Ishikawa (cell line): ENCODE results near the gene NOS1.

ENCODE experiments used
- EGR1 ChIP-seq: IDR thresholded peaks from 2 replicates; pipeline ENCODE4 v1.6.1; 2012
- EP300 ChIP-seq: IDR thresholded peaks from 2 replicates; pipeline ENCODE4 v1.6.1; 2012; ENCODE audit warnings: borderline replicate concordance
- FOXM1 ChIP-seq: IDR thresholded peaks from 2 replicates; pipeline ENCODE4 v1.6.1; 2012; ENCODE audit warnings: low read depth, borderline replicate concordance
- RAD21 ChIP-seq: IDR thresholded peaks from 2 replicates; pipeline ENCODE4 v1.6.1; 2012; ENCODE audit warnings: low read depth
- REST ChIP-seq: IDR thresholded peaks from 2 replicates; pipeline ENCODE4 v1.6.1; 2012; ENCODE audit warnings: low read depth, mild to moderate bottlenecking

- TF ChIP-seq FOXM1 = no peak
- TF ChIP-seq RAD21 = no peak
- TF ChIP-seq EP300 = no peak
- no peak for TF ChIP-seq EGR1
- TF ChIP-seq REST = no peak
These were observed 189.8 kb downstream of the NOS1 start for GRCh38 chr12:117171499-117172162.
